Measurements from ENCODE around the gene NPEPL1. TPM values are rescaled to one million over a fixed set of nuclear protein-coding genes. Genes with fewer than 3 reads are reported as not detected.
"Not testable (repeated sequence)": the region's sequence is repeated elsewhere in the genome, so short reads cannot be mapped to it uniquely, and the experiment has no call there.

NPEPL1 gene
- total RNA-seq, 1 donor from 2014 or later = 29.4 TPM

DNA sequence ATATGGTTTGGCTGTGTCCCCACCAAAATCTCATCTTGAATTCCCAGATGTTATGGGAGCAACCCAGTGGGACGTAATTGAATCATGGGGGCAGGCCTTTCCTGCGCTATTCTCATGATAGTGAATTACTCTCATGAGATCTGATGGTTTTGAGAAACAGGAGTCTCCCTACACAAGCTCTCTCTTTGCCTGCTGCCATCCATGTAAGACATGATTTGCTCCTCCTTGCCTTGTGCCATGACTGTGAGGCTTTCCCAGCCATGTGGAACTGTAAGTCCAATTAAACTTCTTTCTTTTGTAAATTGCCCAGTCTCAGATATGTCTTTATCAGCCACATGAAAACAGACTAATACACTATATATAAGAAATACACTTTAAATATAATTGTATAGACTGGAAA, 33.6 kb downstream of the NPEPL1 start:
- Mint-ChIP-seq H3K27me3 (ENCODE audit: low read depth) (peaks cover 60% of the 10 kb centered on the region), H3K9me3 (peaks cover 12% of the 10 kb centered on the region)
- H3K36me3 Mint-ChIP-seq (ENCODE audit: low read depth); DNase-seq (ENCODE audit: low spot score); H3K4me1 Mint-ChIP-seq (ENCODE audit: low read depth); H3K4me3 Mint-ChIP-seq (ENCODE audit: low read depth); H3K27ac Mint-ChIP-seq; intact Hi-C loops (cut with micrococcal nuclease): not testable (repeated sequence)

DNA sequence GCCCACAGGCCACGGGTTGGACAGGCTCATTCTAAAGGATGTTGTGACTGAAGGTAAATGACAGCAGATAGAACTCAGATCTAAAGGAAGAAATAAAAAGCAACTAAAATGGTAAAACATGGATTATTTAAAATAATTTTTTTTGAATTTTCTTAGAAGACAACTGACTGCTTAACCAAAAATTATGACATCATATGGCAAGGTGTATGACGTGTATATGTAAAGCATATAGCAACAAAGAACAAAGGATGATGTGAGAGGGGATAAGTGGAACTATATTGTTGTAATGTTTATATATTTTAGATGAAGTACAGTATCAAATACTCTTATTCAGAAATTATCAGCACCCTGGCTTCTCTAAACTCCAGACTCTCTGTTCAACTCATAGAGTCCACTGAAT, 38.6 kb downstream of the NPEPL1 start:
- Mint-ChIP-seq H3K27ac (no peak overlapping the region), H3K4me1 (ENCODE audit: low read depth) (no peaks in the 10 kb centered on the region), H3K9me3 (peaks cover 11% of the 10 kb centered on the region), H3K27me3 (ENCODE audit: low read depth) (peaks cover 48% of the 10 kb centered on the region), H3K36me3 (ENCODE audit: low read depth) (no peaks in the 10 kb centered on the region), H3K4me3 (ENCODE audit: low read depth) (no peak overlapping the region)
- intact Hi-C loops (cut with micrococcal nuclease) = no loop called here
- DNase-seq (ENCODE audit: low spot score) = no peak

DNA sequence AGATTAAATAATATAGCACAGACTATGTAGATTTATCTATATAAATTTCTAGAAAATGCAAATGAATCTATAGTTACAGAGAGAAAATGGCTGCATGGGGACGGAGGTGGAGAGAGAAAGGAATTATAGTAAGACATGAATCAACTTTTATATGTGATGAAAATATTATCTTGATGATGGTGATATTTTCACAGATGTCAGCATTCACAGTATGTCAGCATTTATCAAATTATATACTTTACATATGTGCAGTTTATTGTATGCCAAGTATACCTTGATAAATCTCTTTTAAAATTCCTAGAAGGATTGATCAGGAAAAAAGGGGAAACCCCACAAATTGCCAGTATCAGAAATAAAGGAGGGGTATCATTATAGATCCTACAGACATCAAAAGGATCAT, 44.6 kb downstream of the NPEPL1 start:
- intact Hi-C loops (cut with micrococcal nuclease) = no loop called here
- Mint-ChIP-seq H3K27ac (no peak overlapping the region), H3K36me3 (ENCODE audit: low read depth) (no peaks in the 10 kb centered on the region), H3K9me3 (no peaks in the 10 kb centered on the region), H3K27me3 (ENCODE audit: low read depth) (peaks cover 43% of the 10 kb centered on the region), H3K4me1 (ENCODE audit: low read depth) (no peaks in the 10 kb centered on the region), H3K4me3 (ENCODE audit: low read depth) (no peak overlapping the region)
- no peak for DNase-seq (ENCODE audit: low spot score)

DNA sequence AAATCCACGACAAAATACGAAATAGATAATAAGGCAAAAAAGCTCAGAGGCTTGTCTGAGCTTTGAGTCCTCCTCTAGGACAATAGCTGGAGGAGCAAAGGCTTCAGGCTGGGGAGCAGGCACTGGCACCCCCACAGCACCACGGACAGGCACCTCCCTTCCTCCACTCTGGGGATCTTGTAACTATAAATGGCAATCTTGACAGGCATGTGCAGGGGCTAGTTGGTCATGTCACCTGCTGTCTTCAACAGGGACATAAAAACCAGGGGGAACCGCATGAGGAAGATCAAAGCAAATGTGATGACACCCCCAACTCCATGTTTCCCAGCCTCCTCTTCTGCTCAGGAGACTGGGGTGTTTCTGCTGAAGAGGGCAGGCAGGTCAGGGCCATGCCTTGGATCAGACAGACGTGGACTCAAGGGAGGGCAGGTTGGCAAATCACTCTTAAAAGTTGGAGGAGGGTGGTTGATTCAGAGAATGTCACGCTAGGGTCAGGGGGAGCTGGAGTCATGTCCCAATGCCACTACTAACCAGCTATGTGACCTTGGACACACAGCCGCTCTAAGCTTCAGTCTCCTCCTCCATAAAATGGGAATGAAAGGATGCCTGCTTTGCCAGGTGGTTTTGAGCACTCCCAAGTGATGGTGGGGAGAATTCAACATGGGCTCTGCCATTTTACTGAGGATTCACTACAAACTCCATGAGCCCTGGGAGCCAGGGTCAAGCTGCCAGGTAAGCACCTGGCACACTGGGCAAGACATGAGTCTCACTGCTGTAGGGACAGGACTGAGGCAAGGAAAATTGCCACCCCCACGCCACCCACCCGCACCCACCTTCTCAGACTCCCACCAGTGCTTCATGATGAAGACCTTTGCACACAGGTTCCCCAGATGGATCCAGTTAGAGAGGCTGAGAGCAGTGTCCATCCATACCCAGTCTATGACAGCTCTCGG, 48.0 kb downstream of the NPEPL1 start:
- no peaks in the 10 kb centered on the region for H3K9me3 Mint-ChIP-seq
- H3K4me1 Mint-ChIP-seq (ENCODE audit: low read depth) = no peaks in the 10 kb centered on the region
- DNase-seq (ENCODE audit: low spot score) = no peak
- H3K27ac Mint-ChIP-seq = no peak overlapping the region
- H3K27me3 Mint-ChIP-seq (ENCODE audit: low read depth) = peaks cover 29% of the 10 kb centered on the region
- intact Hi-C loops (cut with micrococcal nuclease) = no loop called here
- no peaks in the 10 kb centered on the region for H3K36me3 Mint-ChIP-seq (ENCODE audit: low read depth)
- H3K4me3 Mint-ChIP-seq (ENCODE audit: low read depth) = no peak overlapping the region

- Mint-ChIP-seq H3K4me1 (ENCODE audit: low read depth) (no peaks in the 10 kb centered on the region), H3K36me3 (ENCODE audit: low read depth) (no peaks in the 10 kb centered on the region), H3K27me3 (ENCODE audit: low read depth) (peaks cover 29% of the 10 kb centered on the region), H3K9me3 (no peaks in the 10 kb centered on the region), H3K27ac (no peak overlapping the region), H3K4me3 (ENCODE audit: low read depth) (no peak overlapping the region)
- DNase-seq (ENCODE audit: low spot score) = no peak
- intact Hi-C loops (cut with micrococcal nuclease) = no loop called here
Measured at GRCh38 chr20:58741384-58741783, 48.8 kb downstream of the NPEPL1 start.

- H3K4me3 Mint-ChIP-seq (ENCODE audit: low read depth) = no peak overlapping the region
- H3K4me1 Mint-ChIP-seq (ENCODE audit: low read depth) = no peaks in the 10 kb centered on the region
- H3K27me3 Mint-ChIP-seq (ENCODE audit: low read depth) = peaks cover 21% of the 10 kb centered on the region
- no peak overlapping the region for H3K27ac Mint-ChIP-seq
- H3K36me3 Mint-ChIP-seq (ENCODE audit: low read depth) = no peaks in the 10 kb centered on the region
- intact Hi-C loops (cut with micrococcal nuclease) = no loop called here
- H3K9me3 Mint-ChIP-seq = no peaks in the 10 kb centered on the region
- DNase-seq (ENCODE audit: low spot score) = no peak
Measured at GRCh38 chr20:58742668-58743566, 50.3 kb downstream of the NPEPL1 start.

DNA sequence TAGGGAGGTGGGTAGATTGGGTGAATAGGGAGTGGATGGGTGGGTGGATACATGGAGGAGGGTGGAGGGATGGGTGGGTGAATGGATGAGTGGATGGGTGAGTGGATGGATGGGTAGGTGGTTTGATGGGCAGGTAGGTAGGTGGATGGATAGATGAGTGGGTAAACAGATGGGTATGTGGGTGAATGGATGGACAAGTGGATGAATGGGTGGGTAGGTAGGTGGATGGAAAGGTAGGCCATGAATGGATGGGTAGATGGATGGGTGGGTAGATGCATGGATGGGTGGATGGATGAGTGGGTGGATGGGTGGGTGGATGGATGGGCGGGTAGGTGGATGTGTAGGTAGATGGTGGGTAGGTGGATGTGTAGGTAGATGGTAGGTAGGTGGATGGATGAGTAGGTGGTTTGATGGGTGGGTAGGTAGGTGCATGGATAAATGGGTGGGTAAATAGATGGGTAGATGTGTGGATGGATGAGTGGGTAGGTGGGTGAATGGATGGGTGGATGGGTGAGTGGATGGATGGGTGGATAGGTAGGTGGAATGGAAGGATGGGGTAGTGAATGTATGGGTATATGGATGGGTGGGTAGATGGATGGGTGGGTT, 51.4 kb downstream of the NPEPL1 start:
- H3K4me3 Mint-ChIP-seq (ENCODE audit: low read depth) = no peak overlapping the region
- H3K36me3 Mint-ChIP-seq (ENCODE audit: low read depth) = no peaks in the 10 kb centered on the region
- intact Hi-C loops (cut with micrococcal nuclease) = no loop called here
- no peaks in the 10 kb centered on the region for H3K4me1 Mint-ChIP-seq (ENCODE audit: low read depth)
- peaks cover 18% of the 10 kb centered on the region for H3K27me3 Mint-ChIP-seq (ENCODE audit: low read depth)
- no peak for DNase-seq (ENCODE audit: low spot score)
- H3K9me3 Mint-ChIP-seq = no peaks in the 10 kb centered on the region
- no peak overlapping the region for H3K27ac Mint-ChIP-seq

DNA sequence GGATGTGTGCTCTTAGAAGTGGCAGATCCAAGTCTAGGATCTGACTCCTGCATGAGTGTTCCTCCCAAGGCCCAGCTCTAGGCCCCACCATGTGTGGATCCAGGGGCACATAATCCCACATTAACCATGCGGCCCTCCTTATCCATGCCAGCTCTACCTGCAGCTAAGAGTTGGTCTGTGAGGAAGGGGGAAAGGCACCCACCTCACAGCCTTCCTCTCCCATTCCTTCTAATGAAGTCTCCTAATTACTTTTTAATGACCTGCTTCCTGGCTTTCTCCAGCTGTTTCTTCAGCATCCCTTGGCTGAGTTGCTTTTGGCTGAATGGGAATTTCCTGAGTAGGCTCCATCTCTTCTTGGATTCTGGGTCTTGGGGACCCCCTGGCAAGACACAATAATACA, 52.2 kb downstream of the NPEPL1 start:
- Mint-ChIP-seq H3K4me1 (ENCODE audit: low read depth) (no peaks in the 10 kb centered on the region), H3K36me3 (ENCODE audit: low read depth) (no peaks in the 10 kb centered on the region), H3K27ac (no peak overlapping the region), H3K27me3 (ENCODE audit: low read depth) (peaks cover 13% of the 10 kb centered on the region), H3K4me3 (ENCODE audit: low read depth) (no peak overlapping the region), H3K9me3 (no peaks in the 10 kb centered on the region)
- intact Hi-C loops (cut with micrococcal nuclease) = no loop called here
- no peak for DNase-seq (ENCODE audit: low spot score)

DNA sequence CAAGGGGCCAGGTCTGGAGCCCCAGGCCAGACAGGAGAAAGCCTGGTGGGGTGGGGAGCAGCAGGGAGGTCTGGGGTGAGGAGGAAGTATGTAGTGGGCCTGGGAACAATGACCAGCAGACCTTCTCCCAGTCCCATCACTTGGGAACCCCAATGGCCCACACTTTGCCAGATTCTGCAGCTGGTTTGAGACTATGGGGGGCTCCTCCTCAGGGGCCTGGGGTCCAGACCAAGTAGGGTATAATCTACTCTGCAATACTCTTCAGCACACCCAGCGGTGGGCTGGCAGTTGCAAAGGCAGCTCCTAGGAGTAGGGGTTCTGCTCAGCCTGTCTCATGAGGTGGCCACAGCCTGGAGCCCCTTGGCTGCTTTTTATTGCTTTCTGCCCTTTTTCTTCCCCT, 52.8 kb downstream of the NPEPL1 start:
- Mint-ChIP-seq H3K9me3 (no peaks in the 10 kb centered on the region), H3K36me3 (ENCODE audit: low read depth) (no peaks in the 10 kb centered on the region)

GRCh38 chr20:58746620-58747019, 54.0 kb downstream of the NPEPL1 start:
- H3K4me3 Mint-ChIP-seq (ENCODE audit: low read depth) = no peak overlapping the region
- no peak for DNase-seq (ENCODE audit: low spot score)
- no peaks in the 10 kb centered on the region for H3K4me1 Mint-ChIP-seq (ENCODE audit: low read depth)
- no peaks in the 10 kb centered on the region for H3K36me3 Mint-ChIP-seq (ENCODE audit: low read depth)
- intact Hi-C loops (cut with micrococcal nuclease) = no loop called here
- H3K9me3 Mint-ChIP-seq = no peaks in the 10 kb centered on the region
- H3K27ac Mint-ChIP-seq = no peak overlapping the region
- peaks cover 11% of the 10 kb centered on the region for H3K27me3 Mint-ChIP-seq (ENCODE audit: low read depth)

More for the DNA sequence above, 52.8 kb downstream of the NPEPL1 start:
- H3K27me3 Mint-ChIP-seq (ENCODE audit: low read depth) = peaks cover 12% of the 10 kb centered on the region
- intact Hi-C loops (cut with micrococcal nuclease) = no loop called here
- H3K4me1 Mint-ChIP-seq (ENCODE audit: low read depth) = no peaks in the 10 kb centered on the region
- no peak for DNase-seq (ENCODE audit: low spot score)
- H3K27ac Mint-ChIP-seq = no peak overlapping the region
- no peak overlapping the region for H3K4me3 Mint-ChIP-seq (ENCODE audit: low read depth)

DNA sequence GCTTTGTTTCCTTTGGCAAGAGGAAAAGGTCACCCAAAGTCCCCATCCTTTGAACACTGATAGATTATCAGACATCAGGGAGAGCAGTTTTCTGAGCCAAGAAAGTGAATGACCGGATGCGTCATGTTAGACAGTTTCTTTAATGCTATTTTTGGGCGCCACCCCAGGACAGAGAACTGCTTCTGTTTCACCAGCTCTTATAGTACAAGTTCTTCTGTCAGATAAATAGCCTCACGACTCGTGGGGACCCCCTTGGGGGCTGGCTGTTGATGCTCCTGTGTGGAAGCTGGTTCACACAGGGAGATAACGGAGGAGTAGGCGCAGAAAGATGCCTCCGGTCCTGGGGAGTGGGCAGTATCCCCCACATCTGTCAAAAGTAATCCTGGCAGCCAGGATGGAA, 54.6 kb downstream of the NPEPL1 start:
- no peak for DNase-seq (ENCODE audit: low spot score)

GRCh38 chr20:58748618-58749017, 56.0 kb downstream of the NPEPL1 start:
- H3K36me3 Mint-ChIP-seq (ENCODE audit: low read depth) = no peaks in the 10 kb centered on the region
- H3K9me3 Mint-ChIP-seq = no peaks in the 10 kb centered on the region
- intact Hi-C loops (cut with micrococcal nuclease) = no loop called here
- no peak overlapping the region for H3K27ac Mint-ChIP-seq
- peaks cover 13% of the 10 kb centered on the region for H3K27me3 Mint-ChIP-seq (ENCODE audit: low read depth)
- no peak overlapping the region for H3K4me3 Mint-ChIP-seq (ENCODE audit: low read depth)
- no peaks in the 10 kb centered on the region for H3K4me1 Mint-ChIP-seq (ENCODE audit: low read depth)
- DNase-seq (ENCODE audit: low spot score) = no peak

More for the DNA sequence above, 54.6 kb downstream of the NPEPL1 start:
- Mint-ChIP-seq H3K27me3 (ENCODE audit: low read depth) (peaks cover 13% of the 10 kb centered on the region), H3K4me3 (ENCODE audit: low read depth) (no peak overlapping the region), H3K4me1 (ENCODE audit: low read depth) (no peaks in the 10 kb centered on the region), H3K36me3 (ENCODE audit: low read depth) (no peaks in the 10 kb centered on the region), H3K27ac (no peak overlapping the region), H3K9me3 (no peaks in the 10 kb centered on the region)
- intact Hi-C loops (cut with micrococcal nuclease) = no loop called here

Data from activated T-helper 2 cell treated with anti-CD3 and anti-CD28 coated beads, Interferon-gamma antibody, Interleukin-2, Interleukin-4, amounts not matched to agents 10 μg/mL and 5 μg/mL and 100 μg/mL, durations not matched to agents 14 hours and 24 hours and 36 hours (primary cell).